ENCODE results near the gene SRP68.
"Not testable (repeated sequence)": the region's sequence is repeated elsewhere in the genome, so short reads cannot be mapped to it uniquely, and the experiment has no call there.

SRP68 gene

GRCh38 chr17:76050538-76051467, 21.5 kb downstream of the SRP68 start:
- Histone ChIP-seq H3K36me3 (replicated peaks) (peaks cover 64% of the 10 kb centered on the region), H3K9me3 (no peaks in the 10 kb centered on the region), H3K27me3 (ENCODE audit: low read depth) (no peaks in the 10 kb centered on the region), H3K4me3 (no peak overlapping the region), H3K4me1 (no peaks in the 10 kb centered on the region)
- in situ Hi-C loops (cut with MboI; ENCODE audit: low sequenced_read_pairs), result no loop called here
- DNase-seq (ENCODE audit: low spot score in 2 of 2), result no peak

DNA sequence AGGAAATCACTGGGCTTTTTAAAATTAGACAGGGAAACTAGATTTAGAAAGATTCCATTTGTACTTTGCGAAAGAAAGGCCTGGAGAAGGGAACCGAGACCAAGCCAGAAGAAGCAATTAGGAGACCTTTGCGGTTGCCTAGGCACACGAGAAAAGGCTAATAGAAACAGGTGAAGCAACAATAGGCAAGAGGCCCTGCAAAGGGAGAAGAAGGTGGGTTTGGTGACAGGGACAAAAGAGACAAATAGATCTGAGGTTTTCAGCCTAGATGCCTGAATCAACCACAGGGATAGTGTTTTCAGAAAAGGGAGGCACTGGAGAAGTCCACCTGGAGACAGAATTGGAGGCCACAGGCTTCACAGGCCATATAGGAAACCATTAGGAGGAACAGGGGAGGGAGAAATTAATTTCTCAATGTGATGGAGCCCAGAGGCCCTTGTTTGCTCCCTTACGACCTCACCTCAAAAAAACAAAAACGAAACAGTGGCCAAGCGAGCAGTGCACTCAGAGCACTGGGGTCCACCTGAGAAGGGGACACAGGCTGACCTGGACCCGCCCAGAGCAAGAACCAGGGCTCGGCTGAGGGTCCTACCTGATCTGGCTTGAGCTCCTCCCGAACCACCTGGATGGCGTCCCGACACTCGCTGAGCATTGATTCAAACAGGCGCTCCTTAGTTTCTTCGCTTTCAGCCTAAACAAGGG, 22.3 kb downstream of the SRP68 start:
- in situ Hi-C loops (cut with MboI; ENCODE audit: low sequenced_read_pairs), result no loop called here
- H3K27me3 ChIP-seq (ENCODE audit: low read depth), result no peaks in the 10 kb centered on the region
- no peak for DNase-seq (ENCODE audit: low spot score in 2 of 2)
- no peaks in the 10 kb centered on the region for H3K9me3 ChIP-seq
- no peak overlapping the region for H3K4me3 ChIP-seq
- H3K4me1 ChIP-seq, result no peaks in the 10 kb centered on the region
- H3K36me3 ChIP-seq (replicated peaks), result peaks cover 64% of the 10 kb centered on the region

DNA sequence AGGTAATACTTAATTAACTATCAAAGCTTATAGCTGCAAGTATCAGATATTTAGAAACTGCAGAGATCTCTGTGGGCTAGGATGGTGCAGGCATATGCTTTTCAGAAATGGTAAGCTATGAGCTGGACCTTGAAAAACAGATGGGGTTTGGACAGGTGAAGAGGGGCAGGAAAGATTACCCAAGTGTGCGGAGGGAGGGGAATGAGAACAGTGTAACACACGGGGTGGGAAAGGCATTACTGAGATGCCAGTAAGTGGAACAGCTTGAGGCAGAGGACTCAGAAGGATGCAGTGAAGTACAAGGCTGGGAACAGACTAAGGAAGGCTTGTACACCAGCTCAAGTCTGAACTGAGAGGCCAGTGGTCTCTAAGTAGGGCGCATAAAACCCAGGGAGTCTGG, 23.1 kb downstream of the SRP68 start:
- H3K36me3 ChIP-seq (replicated peaks), result peaks cover 72% of the 10 kb centered on the region
- no peak overlapping the region for H3K4me3 ChIP-seq
- in situ Hi-C loops (cut with MboI; ENCODE audit: low sequenced_read_pairs), result no loop called here
- no peaks in the 10 kb centered on the region for H3K4me1 ChIP-seq
- H3K27me3 ChIP-seq (ENCODE audit: low read depth), result no peaks in the 10 kb centered on the region
- DNase-seq (ENCODE audit: low spot score in 2 of 2), result no peak
- no peaks in the 10 kb centered on the region for H3K9me3 ChIP-seq

- peaks cover 75% of the 10 kb centered on the region for H3K36me3 ChIP-seq (replicated peaks)
- no peak overlapping the region for H3K4me3 ChIP-seq
- no peaks in the 10 kb centered on the region for H3K27me3 ChIP-seq (ENCODE audit: low read depth)
- no peak for DNase-seq (ENCODE audit: low spot score in 2 of 2)
- no peaks in the 10 kb centered on the region for H3K4me1 ChIP-seq
- H3K9me3 ChIP-seq, result no peaks in the 10 kb centered on the region
- in situ Hi-C loops (cut with MboI; ENCODE audit: low sequenced_read_pairs), result no loop called here
Measured at GRCh38 chr17:76048711-76049110, 23.6 kb downstream of the SRP68 start.

DNA sequence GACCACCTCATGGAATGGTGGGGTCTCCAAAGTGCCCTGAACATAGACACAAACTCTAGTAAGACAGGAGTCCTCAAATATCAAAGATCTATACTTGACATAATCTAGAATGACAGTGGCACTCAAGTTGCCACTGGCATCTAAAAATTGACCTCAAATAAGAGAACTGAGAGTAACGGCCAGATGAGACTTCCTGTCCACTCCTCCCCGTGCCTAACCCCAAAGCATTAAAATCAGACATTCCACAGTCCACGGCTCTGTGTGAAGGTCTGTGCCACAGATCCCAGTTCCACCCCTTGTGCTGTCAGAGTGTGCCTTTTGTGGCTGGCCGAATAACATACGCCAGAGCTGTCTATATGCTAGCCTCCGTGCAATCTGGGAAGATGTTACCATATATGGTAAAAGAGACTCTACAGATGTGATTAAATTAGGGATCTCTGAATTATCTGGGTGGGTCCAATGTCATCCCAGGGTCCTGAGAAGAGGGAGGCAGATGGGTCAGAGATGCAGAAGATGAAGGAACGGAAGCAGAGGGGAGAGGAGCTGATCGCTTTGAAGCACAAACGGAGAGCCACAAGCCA, 24.2 kb downstream of the SRP68 start:
- Histone ChIP-seq H3K36me3 (replicated peaks) (peaks cover 80% of the 10 kb centered on the region), H3K4me3 (no peak overlapping the region), H3K4me1 (no peaks in the 10 kb centered on the region), H3K27me3 (ENCODE audit: low read depth) (no peaks in the 10 kb centered on the region), H3K9me3 (no peaks in the 10 kb centered on the region)
- in situ Hi-C loops (cut with MboI; ENCODE audit: low sequenced_read_pairs), result no loop called here
- no peak for DNase-seq (ENCODE audit: low spot score in 2 of 2)

GRCh38 chr17:76046064-76046463, 26.3 kb downstream of the SRP68 start:
- Histone ChIP-seq H3K4me1 (no peaks in the 10 kb centered on the region), H3K4me3 (no peak overlapping the region), H3K27me3 (ENCODE audit: low read depth) (no peaks in the 10 kb centered on the region), H3K36me3 (replicated peaks) (peaks cover 87% of the 10 kb centered on the region), H3K9me3 (no peaks in the 10 kb centered on the region)
- in situ Hi-C loops (cut with MboI; ENCODE audit: low sequenced_read_pairs), result no loop called here
- no peak for DNase-seq (ENCODE audit: low spot score in 2 of 2)

GRCh38 chr17:76044475-76045007, 27.8 kb downstream of the SRP68 start:
- DNase-seq (ENCODE audit: low spot score in 2 of 2); H3K27me3 ChIP-seq (ENCODE audit: low read depth); in situ Hi-C loops (cut with MboI; ENCODE audit: low sequenced_read_pairs); H3K4me3 ChIP-seq; H3K4me1 ChIP-seq; H3K9me3 ChIP-seq: not testable (repeated sequence)
- peaks cover 87% of the 10 kb centered on the region for H3K36me3 ChIP-seq (replicated peaks)

DNA sequence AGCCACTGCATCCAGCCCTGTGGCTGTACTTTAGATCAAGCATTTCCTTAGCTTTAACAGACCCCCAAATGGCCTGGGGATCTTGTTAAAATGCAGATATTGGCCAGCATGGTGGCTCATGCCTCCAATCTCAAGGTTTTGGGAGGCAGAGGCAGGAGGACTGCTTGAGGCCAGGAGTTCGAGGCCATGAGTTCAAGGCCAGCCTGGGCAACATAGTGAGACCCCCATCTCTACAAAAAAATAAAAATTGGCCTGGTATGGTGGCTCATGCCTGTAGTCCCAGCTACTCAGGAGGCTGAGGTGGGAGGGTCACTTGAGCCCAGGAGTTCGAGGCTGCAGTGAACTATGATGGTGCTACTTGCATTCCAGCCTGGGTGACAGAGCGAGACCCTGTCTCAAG, 29.4 kb downstream of the SRP68 start:
- H3K4me1 ChIP-seq; H3K27me3 ChIP-seq (ENCODE audit: low read depth); DNase-seq (ENCODE audit: low spot score in 2 of 2); H3K4me3 ChIP-seq; in situ Hi-C loops (cut with MboI; ENCODE audit: low sequenced_read_pairs); H3K9me3 ChIP-seq: not testable (repeated sequence)
- H3K36me3 ChIP-seq (replicated peaks), result peaks cover 82% of the 10 kb centered on the region

DNA sequence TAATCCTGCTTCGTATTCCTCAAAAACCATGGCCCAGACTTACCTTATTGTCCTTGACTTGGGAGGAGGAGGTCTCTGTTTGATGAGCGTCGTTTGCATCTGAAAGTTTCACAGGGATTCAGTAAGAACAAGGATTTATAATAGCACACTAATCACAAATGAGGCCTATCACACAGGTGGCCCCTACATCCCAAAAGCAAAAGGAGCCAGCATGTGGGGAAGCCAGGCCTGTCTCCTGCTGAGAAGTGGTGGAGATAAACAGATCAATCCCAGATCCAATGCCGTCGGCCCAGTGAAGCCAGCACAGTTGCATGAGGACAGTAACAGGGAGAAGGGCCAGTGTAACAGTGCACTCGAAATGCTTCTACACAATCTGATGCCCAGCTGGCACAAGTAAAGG, 31.9 kb downstream of the SRP68 start:
- H3K36me3 ChIP-seq (replicated peaks), result peaks cover 63% of the 10 kb centered on the region
- in situ Hi-C loops (cut with MboI; ENCODE audit: low sequenced_read_pairs), result no loop called here

DNA sequence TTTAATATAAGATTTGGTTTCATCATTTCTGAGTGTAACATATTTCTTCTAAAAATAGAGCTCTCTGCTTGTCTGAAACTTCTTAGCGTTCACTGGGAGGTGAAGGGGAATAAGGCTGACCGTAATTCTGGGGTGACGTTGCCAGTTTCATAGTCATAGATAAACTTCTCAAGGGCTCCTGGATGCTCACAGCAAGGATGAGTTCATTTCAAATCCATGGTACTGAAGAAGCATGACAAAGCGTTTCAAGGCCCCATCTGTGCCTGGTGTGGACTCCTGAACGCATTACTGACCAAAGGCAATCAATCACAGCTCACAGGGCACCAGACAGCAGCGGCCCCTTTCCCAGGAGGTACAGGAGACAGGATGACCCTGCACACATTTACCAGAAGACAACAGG, 33.2 kb downstream of the SRP68 start:
- no peak overlapping the region for H3K4me3 ChIP-seq
- H3K9me3 ChIP-seq, result no peaks in the 10 kb centered on the region
- no peaks in the 10 kb centered on the region for H3K4me1 ChIP-seq
- DNase-seq (ENCODE audit: low spot score in 2 of 2), result no peak
- in situ Hi-C loops (cut with MboI; ENCODE audit: low sequenced_read_pairs), result no loop called here
- H3K27me3 ChIP-seq (ENCODE audit: low read depth), result no peaks in the 10 kb centered on the region
- H3K36me3 ChIP-seq (replicated peaks), result peaks cover 53% of the 10 kb centered on the region

More for the DNA sequence above, 31.9 kb downstream of the SRP68 start:
- H3K27me3 ChIP-seq (ENCODE audit: low read depth), result no peaks in the 10 kb centered on the region
- H3K9me3 ChIP-seq, result no peaks in the 10 kb centered on the region
- no peaks in the 10 kb centered on the region for H3K4me1 ChIP-seq
- H3K4me3 ChIP-seq, result no peak overlapping the region
- no peak for DNase-seq (ENCODE audit: low spot score in 2 of 2)

GRCh38 chr17:76038050-76038449, 34.3 kb downstream of the SRP68 start:
- H3K4me3 ChIP-seq, result no peak overlapping the region
- no peaks in the 10 kb centered on the region for H3K4me1 ChIP-seq
- no peaks in the 10 kb centered on the region for H3K9me3 ChIP-seq
- in situ Hi-C loops (cut with MboI; ENCODE audit: low sequenced_read_pairs), result no loop called here
- H3K27me3 ChIP-seq (ENCODE audit: low read depth), result no peaks in the 10 kb centered on the region
- H3K36me3 ChIP-seq (replicated peaks), result peaks cover 42% of the 10 kb centered on the region
- no peak for DNase-seq (ENCODE audit: low spot score in 2 of 2)

DNA sequence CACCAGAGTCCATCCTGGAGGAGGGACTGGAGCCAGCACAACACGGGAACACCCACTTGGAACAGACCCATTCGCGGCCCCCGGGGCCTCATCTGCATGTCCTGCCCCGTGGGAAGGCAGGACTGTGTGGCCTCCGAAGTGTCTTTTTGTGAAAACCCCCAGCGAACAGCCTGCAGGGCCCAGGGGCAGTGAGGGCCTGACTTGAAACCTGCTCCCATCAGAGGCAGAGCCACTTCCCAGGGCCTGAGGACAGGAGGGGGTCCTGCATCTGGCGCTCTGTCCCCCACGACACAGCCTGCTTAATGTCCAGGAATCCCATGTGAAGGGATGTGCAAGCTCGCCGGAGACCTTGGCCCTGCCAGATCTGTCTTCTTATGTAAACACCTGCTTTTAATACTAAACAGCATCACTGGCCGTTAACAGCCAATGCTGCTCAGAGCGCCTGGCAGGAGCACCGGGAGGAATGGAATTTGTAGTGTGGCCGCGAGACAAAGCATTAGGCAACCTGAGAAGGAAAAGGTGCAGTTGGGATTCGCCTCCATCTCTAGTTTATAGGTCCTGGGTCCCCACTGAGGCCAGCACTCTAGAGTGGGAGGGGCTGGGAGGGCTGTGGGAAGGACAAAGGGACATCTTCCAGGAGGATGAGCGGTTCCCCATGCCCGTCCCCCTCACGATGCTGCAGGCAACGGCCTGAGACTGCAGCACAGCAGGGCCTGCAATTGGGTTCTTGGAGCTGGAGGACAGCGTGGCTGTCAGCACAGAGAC, 35.6 kb downstream of the SRP68 start:
- H3K27me3 ChIP-seq (ENCODE audit: low read depth), result no peaks in the 10 kb centered on the region
- in situ Hi-C loops (cut with MboI; ENCODE audit: low sequenced_read_pairs), result no loop called here
- peaks cover 32% of the 10 kb centered on the region for H3K36me3 ChIP-seq (replicated peaks)
- DNase-seq (ENCODE audit: low spot score in 2 of 2), result no peak
- no peak overlapping the region for H3K4me3 ChIP-seq
- no peaks in the 10 kb centered on the region for H3K4me1 ChIP-seq
- no peaks in the 10 kb centered on the region for H3K9me3 ChIP-seq
